Neural cell (in vitro differentiated cells): Measurements from ENCODE around the gene STAT2. TPM values are rescaled to one million over a fixed set of nuclear protein-coding genes. Genes with fewer than 3 reads are reported as not detected.

Experiments used
- H2AFZ ChIP-seq: fragments of 200-600, 300-800 bp; sonication (generic), shearing (Covaris generic); 2 replicates; pipeline ENCODE4 v1.6.0; 2014; ENCODE audit warnings: low read depth, mild to moderate bottlenecking, antibody characterized with exemption, low read length, moderate library complexity
- H3F3A ChIP-seq: fragments of 200-600 bp; shearing (Covaris generic); 2 replicates; pipeline ENCODE4 v1.6.1; 2016; ENCODE audit warnings: mild to moderate bottlenecking, moderate library complexity, mixed read lengths, antibody characterized with exemption, low read length; ENCODE audit not compliant: insufficient read depth, poor library complexity, severe bottlenecking
- H3K27ac ChIP-seq: fragments of 200-600, 300-800 bp; sonication (generic), shearing (Covaris generic); 2 replicates; pipeline ENCODE4 v1.5.1; 2014; ENCODE audit warnings: mild to moderate bottlenecking, low read length, moderate library complexity
- H3K27me3 ChIP-seq: fragments of 300-800, 200-600 bp; sonication (generic), shearing (Covaris generic); 2 replicates; pipeline ENCODE4 v1.6.0; 2014; ENCODE audit warnings: mild to moderate bottlenecking, low read depth, low read length, moderate library complexity; ENCODE audit not compliant: insufficient read depth
- H3K36me3 ChIP-seq: fragments of 300-800, 200-600 bp; sonication (generic), shearing (Covaris generic); 2 replicates; pipeline ENCODE4 v1.5.1; 2014; ENCODE audit warnings: mild to moderate bottlenecking, antibody characterized with exemption, low read length, moderate library complexity; ENCODE audit not compliant: insufficient read depth
- H3K4me2 ChIP-seq: fragments of 300-800, 200-600 bp; sonication (generic), shearing (Covaris generic); 2 replicates; pipeline ENCODE4 v1.6.0; 2014; ENCODE audit warnings: mild to moderate bottlenecking, low read length
- H3K4me3 ChIP-seq: fragments of 300-800, 200-600 bp; sonication (generic), shearing (Covaris generic); 2 replicates; pipeline ENCODE4 v1.5.1; 2014; ENCODE audit warnings: mild to moderate bottlenecking, low read length, moderate library complexity
- H3K79me2 ChIP-seq: fragments of 200-600 bp; shearing (Covaris generic); replicated peaks from 2 replicates; pipeline ENCODE4 v1.6.0; 2014; ENCODE audit warnings: mild to moderate bottlenecking, low read length, moderate library complexity; ENCODE audit not compliant: insufficient read depth
- H3K9ac ChIP-seq: fragments of 300-800, 200-600 bp; sonication (generic), shearing (Covaris generic); 2 replicates; pipeline ENCODE4 v1.6.1; 2016; ENCODE audit warnings: mild to moderate bottlenecking, low read length, mixed read lengths
- H3K9me2 ChIP-seq: fragments of 200-600 bp; shearing (Covaris generic); 2 replicates; pipeline ENCODE4 v1.6.1; 2016; ENCODE audit warnings: mild to moderate bottlenecking, low read length, mixed read lengths; ENCODE audit not compliant: insufficient read depth
- H3K9me3 ChIP-seq: fragments of 200-600, 300-800 bp; sonication (generic), shearing (Covaris generic); 2 replicates; pipeline ENCODE4 v1.6.1; 2016; ENCODE audit warnings: mild to moderate bottlenecking, mixed run types, low read length, moderate library complexity, mixed read lengths
- H4K20me1 ChIP-seq: fragments of 200-600 bp; shearing (Covaris generic); 2 replicates; pipeline ENCODE4 v1.6.1; 2016; ENCODE audit warnings: mild to moderate bottlenecking, mixed run types; ENCODE audit not compliant: insufficient read depth
- EP300 ChIP-seq: fragments of 450-650 bp; conservative IDR thresholded peaks from 2 replicates; pipeline ENCODE4 v1.6.1; 2014; ENCODE audit warnings: antibody characterized with exemption, mild to moderate bottlenecking, moderate library complexity; ENCODE audit not compliant: poor library complexity, severe bottlenecking
- EZH2 ChIP-seq: fragments of 200-600, 300-800 bp; shearing (Covaris generic), sonication (generic); IDR thresholded peaks from 2 replicates; pipeline ENCODE4 v1.6.1; 2014; ENCODE audit warnings: antibody characterized with exemption, low read length, borderline replicate concordance, mild to moderate bottlenecking; ENCODE audit not compliant: insufficient read depth, poor library complexity, severe bottlenecking
- MXI1 ChIP-seq: fragments of 450-650 bp; conservative IDR thresholded peaks from 2 replicates; pipeline ENCODE4 v1.6.1; 2014; ENCODE audit warnings: antibody characterized with exemption, mild to moderate bottlenecking; ENCODE audit not compliant: poor library complexity, severe bottlenecking
- POLR2AphosphoS5 ChIP-seq: IDR thresholded peaks from 2 replicates; pipeline ENCODE4 v1.6.1; 2012
- RAD21 ChIP-seq: fragments of 450-650 bp; conservative IDR thresholded peaks from 2 replicates; pipeline ENCODE4 v1.6.1; 2014; ENCODE audit warnings: antibody characterized with exemption, mild to moderate bottlenecking, moderate library complexity
- REST ChIP-seq: IDR thresholded peaks from 2 replicates; pipeline ENCODE4 v1.6.1; 2012; ENCODE audit warnings: borderline replicate concordance
- SMC3 ChIP-seq: fragments of 450-650 bp; conservative IDR thresholded peaks from 2 replicates; pipeline ENCODE4 v1.6.1; 2014; ENCODE audit warnings: antibody characterized with exemption, mild to moderate bottlenecking, moderate library complexity; ENCODE audit not compliant: poor library complexity
- TAF1 ChIP-seq: IDR thresholded peaks from 2 replicates; pipeline ENCODE4 v1.6.1; 2012; ENCODE audit warnings: low read depth
- polyA plus RNA-seq: library from polyadenylated mRNA; depleted of rRNA; stranded (reverse); fragments of >200 nt; gene quantifications from 2 replicates; pipeline ENCODE4 v1.2.3, GENCODE V29; 2014
- TF ChIP-seq, protein P1 (sequence below): fragments of 450-650 bp; IDR thresholded peaks from 2 replicates; pipeline ENCODE4 v1.5.1; 2014; ENCODE audit warnings: antibody characterized with exemption, mild to moderate bottlenecking, moderate library complexity; ENCODE audit not compliant: poor library complexity, severe bottlenecking

The STAT2 gene
- polyA plus RNA-seq, 1 donor from 2014 or later, result 88.2 TPM

GRCh38 chr12:56298828-56299227, 61.1 kb downstream of the STAT2 start (continued):
- no peak for TF ChIP-seq EP300
- TF ChIP-seq EZH2, result no peak
- TF ChIP-seq TAF1, result no peak

DNA sequence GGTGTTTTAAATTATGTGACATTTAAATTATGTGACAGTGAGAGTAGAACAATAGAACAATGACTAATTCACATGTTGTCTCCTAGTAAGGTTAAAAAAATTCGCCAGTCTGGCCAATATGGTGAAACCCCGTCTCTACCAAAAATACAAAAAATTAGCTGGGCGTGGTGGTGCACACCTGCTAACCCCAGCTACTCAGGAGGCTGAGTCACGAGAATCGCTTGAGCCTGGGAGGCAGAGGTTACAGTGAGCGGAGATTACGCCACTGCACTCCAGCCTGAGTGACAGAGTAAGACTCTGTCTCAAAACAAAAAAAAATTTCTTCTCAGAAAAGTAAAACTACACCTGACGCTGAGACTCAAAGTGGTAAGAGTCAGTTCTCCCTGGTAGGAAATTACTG, 62.5 kb downstream of the STAT2 start:
- Histone ChIP-seq H3K4me3 (no peak overlapping the region), H3K27ac (no peak overlapping the region), H3K4me2 (no peak overlapping the region)

GRCh38 chr12:56296295-56296694, 63.6 kb downstream of the STAT2 start:
- H3K9ac ChIP-seq, result no peak overlapping the region
- H3K9me2 ChIP-seq, result no peaks in the 10 kb centered on the region
- no peak overlapping the region for H3K4me2 ChIP-seq
- peaks cover 32% of the 10 kb centered on the region for H3K79me2 ChIP-seq
- TF ChIP-seq EP300, result no peak
- no peak for TF ChIP-seq REST
- no peak for TF ChIP-seq TAF1
- no peak for TF ChIP-seq EZH2
- no peak for TF ChIP-seq MXI1
- TF ChIP-seq, protein P1, sequence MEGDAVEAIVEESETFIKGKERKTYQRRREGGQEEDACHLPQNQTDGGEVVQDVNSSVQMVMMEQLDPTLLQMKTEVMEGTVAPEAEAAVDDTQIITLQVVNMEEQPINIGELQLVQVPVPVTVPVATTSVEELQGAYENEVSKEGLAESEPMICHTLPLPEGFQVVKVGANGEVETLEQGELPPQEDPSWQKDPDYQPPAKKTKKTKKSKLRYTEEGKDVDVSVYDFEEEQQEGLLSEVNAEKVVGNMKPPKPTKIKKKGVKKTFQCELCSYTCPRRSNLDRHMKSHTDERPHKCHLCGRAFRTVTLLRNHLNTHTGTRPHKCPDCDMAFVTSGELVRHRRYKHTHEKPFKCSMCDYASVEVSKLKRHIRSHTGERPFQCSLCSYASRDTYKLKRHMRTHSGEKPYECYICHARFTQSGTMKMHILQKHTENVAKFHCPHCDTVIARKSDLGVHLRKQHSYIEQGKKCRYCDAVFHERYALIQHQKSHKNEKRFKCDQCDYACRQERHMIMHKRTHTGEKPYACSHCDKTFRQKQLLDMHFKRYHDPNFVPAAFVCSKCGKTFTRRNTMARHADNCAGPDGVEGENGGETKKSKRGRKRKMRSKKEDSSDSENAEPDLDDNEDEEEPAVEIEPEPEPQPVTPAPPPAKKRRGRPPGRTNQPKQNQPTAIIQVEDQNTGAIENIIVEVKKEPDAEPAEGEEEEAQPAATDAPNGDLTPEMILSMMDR, result no peak
- no peak for TF ChIP-seq POLR2AphosphoS5
- no peak for TF ChIP-seq SMC3
- no peak for TF ChIP-seq RAD21
- no peak overlapping the region for H3K4me3 ChIP-seq
- H4K20me1 ChIP-seq, result no peaks in the 10 kb centered on the region
- H3K9me3 ChIP-seq, result no peaks in the 10 kb centered on the region
- no peaks in the 10 kb centered on the region for H3F3A ChIP-seq
- no peaks in the 10 kb centered on the region for H3K27me3 ChIP-seq
- H3K36me3 ChIP-seq, result no peaks in the 10 kb centered on the region
- no peak overlapping the region for H3K27ac ChIP-seq
- no peak overlapping the region for H2AFZ ChIP-seq

More for the DNA sequence above, 62.5 kb downstream of the STAT2 start:
- Histone ChIP-seq H3K9me3 (no peaks in the 10 kb centered on the region), H3K79me2 (peaks cover 26% of the 10 kb centered on the region), H2AFZ (no peak overlapping the region), H3K36me3 (no peaks in the 10 kb centered on the region), H3K9ac (no peak overlapping the region), H3F3A (no peaks in the 10 kb centered on the region), H3K9me2 (no peaks in the 10 kb centered on the region), H3K27me3 (no peaks in the 10 kb centered on the region), H4K20me1 (no peaks in the 10 kb centered on the region)
- TF ChIP-seq MXI1 (no peak), RAD21 (no peak)
